Activated CD8-positive, alpha-beta T cell treated with anti-CD3 and anti-CD28 coated beads for 36 hours (primary cell): Measurements from ENCODE around the gene PRKCQ. TPM values are rescaled to one million over a fixed set of nuclear protein-coding genes. Genes with fewer than 3 reads are reported as not detected.

Source experiments
- ATAC-seq: fragments of 200-7000 bp; cut with Tn5 transposase; one replicate; pipeline ENCODE4 v1.10.0; 2021; ENCODE audit warnings: mild to moderate bottlenecking, moderate library complexity
- CTCF ChIA-PET: fragments of 350-600 bp; sonication (Branson Sonifier 250); formaldehyde crosslinking; loops from one replicate; lab custom pipeline; 2021; ENCODE audit warnings: antibody characterized with exemption; lab: Charles Lee
- POLR2A ChIA-PET: fragments of 350-600 bp; sonication (Branson Sonifier 250); formaldehyde crosslinking; loops from one replicate; lab custom pipeline; 2021; ENCODE audit warnings: antibody characterized with exemption; lab: Charles Lee
- DNase-seq: peaks from one replicate; pipeline ENCODE4 v3.0.0-alpha.2; 2020
- H3K27ac Mint-ChIP-seq: one replicate; pipeline ENCODE4 v1.8.0; 2021; ENCODE audit warnings: mild to moderate bottlenecking, mixed read lengths
- H3K27me3 Mint-ChIP-seq: one replicate; pipeline ENCODE4 v1.8.0; 2021; ENCODE audit warnings: mixed read lengths
- H3K36me3 Mint-ChIP-seq: one replicate; pipeline ENCODE4 v1.8.0; 2021; ENCODE audit warnings: low read depth, mixed read lengths
- H3K4me1 Mint-ChIP-seq: one replicate; pipeline ENCODE4 v1.8.0; 2021; ENCODE audit warnings: low read depth, mixed read lengths
- H3K4me3 Mint-ChIP-seq: one replicate; pipeline ENCODE4 v1.8.0; 2021; ENCODE audit warnings: mild to moderate bottlenecking, moderate library complexity, mixed read lengths
- H3K9me3 Mint-ChIP-seq: one replicate; pipeline ENCODE4 v1.8.0; 2021; ENCODE audit warnings: mixed read lengths
- intact Hi-C: fragments of 100-400 bp; cut with micrococcal nuclease; formaldehyde crosslinking; loops from one replicate; pipeline ENCODE4 v1.10.0; 2022
- total RNA-seq, 2 experiments: library from RNA; stranded (reverse); gene quantifications; one replicate each; pipeline ENCODE4 v1.2.3, GENCODE V29; 2021
- TF ChIP-seq, protein P1 (sequence below): fragments of 200-600 bp; IDR thresholded peaks from one replicate; pipeline ENCODE4 v1.8.0; 2022; ENCODE audit warnings: antibody characterized with exemption, mild to moderate bottlenecking

PRKCQ gene
- total RNA-seq, 2 experiments from 2014 or later, result 46.3 to 47.1 TPM

- ChIA-PET CTCF (interaction anchor here (0.8 to 4.2 kb wide), 7 partner anchors 9 to 177 kb away, joined by 3 to 27 read pairs (median 5); no protein-coding TSS in a partner anchor), POLR2A (interaction anchor here (1.5 to 4.0 kb wide), 3 partner anchors 70 to 154 kb away, joined by 3 to 21 read pairs (median 18); partner anchors contain the start of gene PRKCQ)
- TF ChIP-seq, protein P1, sequence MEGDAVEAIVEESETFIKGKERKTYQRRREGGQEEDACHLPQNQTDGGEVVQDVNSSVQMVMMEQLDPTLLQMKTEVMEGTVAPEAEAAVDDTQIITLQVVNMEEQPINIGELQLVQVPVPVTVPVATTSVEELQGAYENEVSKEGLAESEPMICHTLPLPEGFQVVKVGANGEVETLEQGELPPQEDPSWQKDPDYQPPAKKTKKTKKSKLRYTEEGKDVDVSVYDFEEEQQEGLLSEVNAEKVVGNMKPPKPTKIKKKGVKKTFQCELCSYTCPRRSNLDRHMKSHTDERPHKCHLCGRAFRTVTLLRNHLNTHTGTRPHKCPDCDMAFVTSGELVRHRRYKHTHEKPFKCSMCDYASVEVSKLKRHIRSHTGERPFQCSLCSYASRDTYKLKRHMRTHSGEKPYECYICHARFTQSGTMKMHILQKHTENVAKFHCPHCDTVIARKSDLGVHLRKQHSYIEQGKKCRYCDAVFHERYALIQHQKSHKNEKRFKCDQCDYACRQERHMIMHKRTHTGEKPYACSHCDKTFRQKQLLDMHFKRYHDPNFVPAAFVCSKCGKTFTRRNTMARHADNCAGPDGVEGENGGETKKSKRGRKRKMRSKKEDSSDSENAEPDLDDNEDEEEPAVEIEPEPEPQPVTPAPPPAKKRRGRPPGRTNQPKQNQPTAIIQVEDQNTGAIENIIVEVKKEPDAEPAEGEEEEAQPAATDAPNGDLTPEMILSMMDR, result no peak
- Mint-ChIP-seq H3K4me1 (peaks cover 32% of the 10 kb centered on the region), H3K36me3 (peaks cover 48% of the 10 kb centered on the region), H3K4me3 (no peak overlapping the region), H3K9me3 (no peaks in the 10 kb centered on the region), H3K27me3 (no peaks in the 10 kb centered on the region), H3K27ac (peak overlapping the region; percentile 96)
- peak; percentile 69 for DNase-seq
- ATAC-seq, result peak; percentile 65
- intact Hi-C loops, result loop anchor here (2.0 kb wide), 2 partner anchors 15 to 87 kb away; no protein-coding TSS in a partner anchor
Observed at GRCh38 chr10:6491841-6492609, 88.1 kb downstream of the PRKCQ start.

DNA sequence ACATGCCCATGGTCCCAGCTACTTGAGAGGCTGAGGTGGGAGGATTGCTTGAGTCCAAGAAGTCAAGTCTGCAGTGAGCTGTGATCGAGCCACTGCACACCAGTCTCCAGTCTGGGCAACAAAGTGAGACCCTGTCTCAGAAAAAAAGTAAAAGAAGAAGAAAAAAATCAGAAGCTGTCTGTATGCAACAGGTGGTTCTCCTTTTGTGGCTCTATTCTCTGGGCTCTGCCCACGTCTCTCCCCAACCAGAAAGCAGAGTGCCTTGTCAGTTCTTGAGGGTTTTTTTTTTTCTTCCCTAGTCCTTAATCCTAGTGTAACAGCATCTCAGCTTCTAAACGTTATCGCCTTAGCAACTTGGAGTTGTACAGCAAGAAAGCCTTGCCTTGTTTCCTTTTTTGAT, 89.5 kb downstream of the PRKCQ start:
- H3K36me3 Mint-ChIP-seq, result peaks cover 62% of the 10 kb centered on the region
- no peak for ATAC-seq
- peak overlapping the region; percentile 96 for H3K27ac Mint-ChIP-seq
- no peak for DNase-seq
- peaks cover 44% of the 10 kb centered on the region for H3K4me1 Mint-ChIP-seq
- H3K4me3 Mint-ChIP-seq, result no peak overlapping the region
- ChIA-PET CTCF (interaction anchor here (1.0 to 4.2 kb wide), 6 partner anchors 8 to 179 kb away, joined by 3 to 27 read pairs (median 4); no protein-coding TSS in a partner anchor), POLR2A (interaction anchor here (1.0 to 4.0 kb wide), 2 partner anchors 17 to 72 kb away, joined by 10 to 18 read pairs; no protein-coding TSS in a partner anchor)
- intact Hi-C loops, result no loop called here
- H3K27me3 Mint-ChIP-seq, result no peaks in the 10 kb centered on the region
- H3K9me3 Mint-ChIP-seq, result no peaks in the 10 kb centered on the region
- TF ChIP-seq, protein P1, result no peak

GRCh38 chr10:6487920-6488319, 92.2 kb downstream of the PRKCQ start:
- Mint-ChIP-seq H3K36me3 (peaks cover 87% of the 10 kb centered on the region), H3K27me3 (no peaks in the 10 kb centered on the region), H3K27ac (no peak overlapping the region), H3K4me3 (no peak overlapping the region), H3K4me1 (peaks cover 68% of the 10 kb centered on the region), H3K9me3 (peaks cover under 1% of the 10 kb centered on the region)
- ChIA-PET POLR2A (interaction anchor here (1.4 kb wide), 1 partner anchor 20 kb away, joined by 4 read pairs; no protein-coding TSS in a partner anchor), CTCF (interaction anchor here (0.7 to 1.3 kb wide), 4 partner anchors 9 to 191 kb away, joined by 3 to 5 read pairs (median 3); no protein-coding TSS in a partner anchor)
- ATAC-seq (no peak), DNase-seq (no peak)
- intact Hi-C loops, result no loop called here
- TF ChIP-seq, protein P1, result no peak

- H3K27me3 Mint-ChIP-seq, result no peaks in the 10 kb centered on the region
- ChIA-PET POLR2A (interaction anchor here (1.4 to 1.5 kb wide), 2 partner anchors 13 to 19 kb away, joined by 3 read pairs; no protein-coding TSS in a partner anchor), CTCF (interaction anchor here (0.9 kb wide), 1 partner anchor 13 kb away, joined by 3 read pairs; no protein-coding TSS in a partner anchor)
- no peak for ATAC-seq
- peaks cover 3% of the 10 kb centered on the region for H3K9me3 Mint-ChIP-seq
- intact Hi-C loops, result no loop called here
- H3K36me3 Mint-ChIP-seq, result peaks cover 87% of the 10 kb centered on the region
- H3K27ac Mint-ChIP-seq, result no peak overlapping the region
- peaks cover 64% of the 10 kb centered on the region for H3K4me1 Mint-ChIP-seq
- TF ChIP-seq, protein P1, result no peak
- H3K4me3 Mint-ChIP-seq, result no peak overlapping the region
- DNase-seq, result no peak
Observed at GRCh38 chr10:6486309-6486708, 93.8 kb downstream of the PRKCQ start.
